Caco-2 (cell line): Measurements from ENCODE around the gene TNNI3K. TPM values are rescaled to one million over a fixed set of nuclear protein-coding genes. Genes with fewer than 3 reads are reported as not detected.

ENCODE experiments used
- BruUV-seq: library from RNA; stranded (reverse); fragments of 400-500 nt; replicated peaks from 2 replicates; lab custom pipeline; 2021; lab: Mats Ljungman, UMichigan
- CTCF ChIA-PET: fragments of 300-600 bp; sonication (Branson Sonifier 250); formaldehyde crosslinking; loops from one replicate; lab custom pipeline; 2022; ENCODE audit warnings: antibody characterized with exemption; lab: Charles Lee
- POLR2A ChIA-PET: fragments of 300-600 bp; sonication (Branson Sonifier 250); formaldehyde crosslinking; loops from one replicate; lab custom pipeline; 2022; ENCODE audit warnings: antibody characterized with exemption; lab: Charles Lee
- DNase-seq, 2 experiments: peaks; one replicate each; pipeline versions ENCODE4 v3.0.0 to v3.0.0-alpha.2; 2020 to 2022
- H3K27me3 ChIP-seq: replicated peaks from 2 replicates; pipeline ENCODE4 v1.6.0; 2011; ENCODE audit warnings: low read length; ENCODE audit not compliant: control insufficient read depth, insufficient read depth
- H3K36me3 ChIP-seq: 2 replicates; pipeline ENCODE4 v1.5.1; 2011; ENCODE audit warnings: low read length; ENCODE audit not compliant: control insufficient read depth, insufficient read depth
- H3K4me1 ChIP-seq: fragments of 250-450 bp; sonication (Bioruptor Pico); 2 replicates; pipeline ENCODE4 v1.5.1; 2020; ENCODE audit warnings: mild to moderate bottlenecking
- H3K4me3 ChIP-seq: 2 replicates; pipeline ENCODE4 v1.5.1; 2011; ENCODE audit warnings: low read depth, mild to moderate bottlenecking, control low read depth, low read length
- H3K9me3 ChIP-seq: fragments of 250-450 bp; sonication (Bioruptor Pico); 2 replicates; pipeline ENCODE4 v1.5.1; 2020; ENCODE audit warnings: mild to moderate bottlenecking, moderate library complexity
- H3K27ac Mint-ChIP-seq: one replicate; pipeline ENCODE4 v1.8.0; 2022; ENCODE audit warnings: mixed read lengths; ENCODE audit not compliant: unreplicated experiment
- H3K27me3 Mint-ChIP-seq: one replicate; pipeline ENCODE4 v1.8.0; 2022; ENCODE audit warnings: mixed read lengths; ENCODE audit not compliant: insufficient read depth, unreplicated experiment
- H3K36me3 Mint-ChIP-seq: one replicate; pipeline ENCODE4 v1.8.0; 2022; ENCODE audit warnings: mild to moderate bottlenecking, mixed read lengths; ENCODE audit not compliant: insufficient read depth, unreplicated experiment
- H3K4me1 Mint-ChIP-seq: one replicate; pipeline ENCODE4 v1.8.0; 2022; ENCODE audit warnings: low read depth, mixed read lengths; ENCODE audit not compliant: unreplicated experiment
- H3K4me3 Mint-ChIP-seq: one replicate; pipeline ENCODE4 v1.8.0; 2022; ENCODE audit warnings: mild to moderate bottlenecking, moderate library complexity, mixed read lengths; ENCODE audit not compliant: unreplicated experiment
- H3K9me3 Mint-ChIP-seq: one replicate; pipeline ENCODE4 v1.8.0; 2022; ENCODE audit warnings: mixed read lengths; ENCODE audit not compliant: unreplicated experiment
- intact Hi-C: fragments of 100-400 bp; cut with micrococcal nuclease; formaldehyde crosslinking; loops from one replicate; pipeline ENCODE4 v1.10.0; 2022; ENCODE audit not compliant: unreplicated experiment
- total RNA-seq: library from RNA; stranded (reverse); gene quantifications from 2 replicates; pipeline ENCODE4 v1.2.3, GENCODE V29; 2022
- TF ChIP-seq, protein P1 (sequence below), 2 experiments: fragments of 200-600 bp in 1 of 2; IDR thresholded peaks; 1 replicate in 1 of 2; 2 replicates in 1 of 2; pipeline versions ENCODE4 v1.5.1 to v1.8.0; 2011 to 2022; ENCODE audit warnings: antibody characterized with exemption in 1 of 2, control low read depth in 1 of 2, inconsistent platforms in 1 of 2, low read depth in 1 of 2, low read length in 1 of 2, mild to moderate bottlenecking in 1 of 2, moderate library complexity in 1 of 2; ENCODE audit not compliant: insufficient read depth in 1 of 2, severe bottlenecking in 1 of 2, unreplicated experiment in 1 of 2

TNNI3K gene
- total RNA-seq, 1 experiment from 2014 or later, result not detected

GRCh38 chr1:74513411-74514300, 278.5 kb downstream of the TNNI3K start:
- Mint-ChIP-seq H3K36me3 (no peaks in the 10 kb centered on the region), H3K27me3 (peaks cover 10% of the 10 kb centered on the region), H3K9me3 (no peaks in the 10 kb centered on the region), H3K4me1 (no peaks in the 10 kb centered on the region), H3K4me3 (no peak overlapping the region), H3K27ac (no peak overlapping the region)
- Histone ChIP-seq H3K27me3 (no peaks in the 10 kb centered on the region), H3K4me3 (no peak overlapping the region), H3K4me1 (no peaks in the 10 kb centered on the region), H3K9me3 (no peaks in the 10 kb centered on the region), H3K36me3 (no peaks in the 10 kb centered on the region)
- no TSS peak for BruUV-seq
- intact Hi-C loops, result no loop called here
- TF ChIP-seq, protein P1, sequence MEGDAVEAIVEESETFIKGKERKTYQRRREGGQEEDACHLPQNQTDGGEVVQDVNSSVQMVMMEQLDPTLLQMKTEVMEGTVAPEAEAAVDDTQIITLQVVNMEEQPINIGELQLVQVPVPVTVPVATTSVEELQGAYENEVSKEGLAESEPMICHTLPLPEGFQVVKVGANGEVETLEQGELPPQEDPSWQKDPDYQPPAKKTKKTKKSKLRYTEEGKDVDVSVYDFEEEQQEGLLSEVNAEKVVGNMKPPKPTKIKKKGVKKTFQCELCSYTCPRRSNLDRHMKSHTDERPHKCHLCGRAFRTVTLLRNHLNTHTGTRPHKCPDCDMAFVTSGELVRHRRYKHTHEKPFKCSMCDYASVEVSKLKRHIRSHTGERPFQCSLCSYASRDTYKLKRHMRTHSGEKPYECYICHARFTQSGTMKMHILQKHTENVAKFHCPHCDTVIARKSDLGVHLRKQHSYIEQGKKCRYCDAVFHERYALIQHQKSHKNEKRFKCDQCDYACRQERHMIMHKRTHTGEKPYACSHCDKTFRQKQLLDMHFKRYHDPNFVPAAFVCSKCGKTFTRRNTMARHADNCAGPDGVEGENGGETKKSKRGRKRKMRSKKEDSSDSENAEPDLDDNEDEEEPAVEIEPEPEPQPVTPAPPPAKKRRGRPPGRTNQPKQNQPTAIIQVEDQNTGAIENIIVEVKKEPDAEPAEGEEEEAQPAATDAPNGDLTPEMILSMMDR (IDR thresholded peaks at IDR 0.05; ENCODE audit: insufficient read depth in 1 of 2, low read depth in 1 of 2, low read length in 1 of 2, severe bottlenecking in 1 of 2, unreplicated experiment in 1 of 2), result no peak
- ChIA-PET CTCF (no interaction called here), POLR2A (no interaction called here)
- no peak for DNase-seq

DNA sequence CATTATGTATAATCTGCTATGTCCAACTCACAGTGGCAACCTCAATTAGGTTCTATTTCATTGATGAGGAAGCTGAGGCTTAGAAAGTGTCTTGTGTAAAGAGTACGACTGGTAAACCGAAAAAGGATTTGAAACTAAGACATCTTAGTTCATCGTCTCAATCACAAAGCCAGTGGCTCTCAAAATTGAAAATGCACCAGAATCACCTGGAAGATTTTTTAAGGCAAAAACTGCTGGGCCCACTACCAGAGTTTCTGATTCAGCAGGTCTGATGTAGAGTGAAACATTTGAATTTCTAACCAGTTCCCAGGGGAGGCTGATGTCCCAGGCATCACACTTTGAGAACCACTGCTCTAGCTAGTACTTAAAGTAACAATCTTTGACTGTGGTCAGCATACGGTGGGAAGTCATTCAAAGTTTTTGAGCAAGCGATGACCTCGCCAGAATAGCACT, 282.4 kb downstream of the TNNI3K start:
- no peaks in the 10 kb centered on the region for H3K36me3 ChIP-seq
- ChIA-PET POLR2A (no interaction called here), CTCF (no interaction called here)
- H3K27me3 ChIP-seq, result no peaks in the 10 kb centered on the region
- TF ChIP-seq, protein P1 (IDR thresholded peaks at IDR 0.05; ENCODE audit: insufficient read depth in 1 of 2, low read depth in 1 of 2, low read length in 1 of 2, severe bottlenecking in 1 of 2, unreplicated experiment in 1 of 2), result no peak
- no peaks in the 10 kb centered on the region for H3K36me3 Mint-ChIP-seq
- H3K4me1 Mint-ChIP-seq, result no peaks in the 10 kb centered on the region
- no peaks in the 10 kb centered on the region for H3K9me3 Mint-ChIP-seq
- no peak overlapping the region for H3K4me3 ChIP-seq
- no TSS peak for BruUV-seq
- no peaks in the 10 kb centered on the region for H3K4me1 ChIP-seq
- H3K27ac Mint-ChIP-seq, result no peak overlapping the region
- H3K4me3 Mint-ChIP-seq, result no peak overlapping the region
- no peaks in the 10 kb centered on the region for H3K9me3 ChIP-seq
- no peak for DNase-seq
- H3K27me3 Mint-ChIP-seq, result peaks cover 13% of the 10 kb centered on the region
- intact Hi-C loops, result no loop called here

DNA sequence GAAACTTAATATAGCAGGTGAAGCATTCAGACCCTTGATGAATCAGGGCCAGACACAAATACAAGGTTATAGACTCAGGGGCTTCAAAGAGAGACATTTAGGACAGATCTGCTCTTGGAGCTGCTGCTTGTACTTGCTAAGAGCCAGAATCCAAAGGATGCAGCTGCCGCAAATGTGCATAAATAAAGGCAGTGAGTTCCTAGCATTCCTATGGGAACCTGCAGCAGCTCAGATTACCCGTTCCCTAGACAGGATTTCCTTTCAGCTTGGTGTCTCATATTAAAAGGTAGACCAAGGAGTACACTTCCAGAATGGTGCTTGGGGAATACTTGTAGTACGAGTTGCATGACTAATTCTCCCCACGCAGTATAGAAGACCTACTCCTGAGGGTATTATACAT, 287.0 kb downstream of the TNNI3K start:
- no peak overlapping the region for H3K4me3 ChIP-seq
- no peaks in the 10 kb centered on the region for H3K36me3 ChIP-seq
- TF ChIP-seq, protein P1 (IDR thresholded peaks at IDR 0.05; ENCODE audit: insufficient read depth in 1 of 2, low read depth in 1 of 2, low read length in 1 of 2, severe bottlenecking in 1 of 2, unreplicated experiment in 1 of 2), result no peak
- ChIA-PET CTCF (no interaction called here), POLR2A (no interaction called here)
- H3K27me3 ChIP-seq, result no peaks in the 10 kb centered on the region
- DNase-seq, result no peak
- no peaks in the 10 kb centered on the region for H3K4me1 Mint-ChIP-seq
- H3K36me3 Mint-ChIP-seq, result no peaks in the 10 kb centered on the region
- no peak overlapping the region for H3K27ac Mint-ChIP-seq
- no peaks in the 10 kb centered on the region for H3K9me3 Mint-ChIP-seq
- H3K9me3 ChIP-seq, result no peaks in the 10 kb centered on the region
- intact Hi-C loops, result no loop called here
- H3K4me3 Mint-ChIP-seq, result no peak overlapping the region
- H3K27me3 Mint-ChIP-seq, result peaks cover 8% of the 10 kb centered on the region
- no TSS peak for BruUV-seq
- no peaks in the 10 kb centered on the region for H3K4me1 ChIP-seq
